ENCODE measurements around the gene KRTAP4-5. TPM values are rescaled to one million over a fixed set of nuclear protein-coding genes. Genes with fewer than 3 reads are reported as not detected.

The KRTAP4-5 gene
- polyA plus RNA-seq, 1 donor (not counting 4 experiments of a cell fraction or from before 2014, with no cell fraction given) = not detected

DNA sequence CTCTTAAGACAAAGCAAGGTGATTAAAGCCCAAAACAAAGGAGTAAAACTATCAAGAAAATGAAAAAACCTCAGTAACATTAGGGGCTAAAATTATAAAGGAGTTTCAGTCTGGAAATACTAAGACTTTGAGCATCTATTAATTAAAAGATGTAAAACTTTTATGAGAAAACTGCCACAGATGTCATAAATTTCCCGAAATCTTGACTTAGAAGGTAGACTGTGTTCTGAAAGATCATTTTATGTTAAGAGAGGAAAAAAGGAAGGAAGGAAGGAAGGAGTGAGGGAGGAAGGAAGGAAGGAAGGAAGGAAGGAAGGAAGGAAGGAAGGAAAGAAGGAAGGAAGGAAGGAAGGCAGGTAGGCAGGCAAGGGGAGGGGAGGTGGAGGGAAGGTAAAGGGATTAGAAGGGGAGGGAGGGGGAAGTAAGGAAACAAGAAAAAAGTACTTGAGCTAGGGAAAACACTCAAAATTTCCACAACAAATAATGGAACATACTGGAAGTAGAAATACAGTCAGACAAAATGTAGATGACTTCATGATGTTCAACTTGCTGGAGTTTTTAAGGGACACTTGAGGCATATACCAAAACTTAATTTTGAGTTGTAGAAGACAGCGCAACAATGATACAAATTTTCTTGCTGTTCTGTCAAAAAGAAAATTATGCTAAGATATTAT lies 2.0 kb downstream of the KRTAP4-5 start:
- Histone ChIP-seq H2AFZ (ENCODE audit: control insufficient read depth, low read length) (no peak overlapping the region), H3K27ac (ENCODE audit: control insufficient read depth, insufficient read depth, low read length) (no peak overlapping the region), H3K9ac (ENCODE audit: control insufficient read depth, extremely low read depth, insufficient read depth, low read length) (no peak overlapping the region), H3K4me1 (ENCODE audit: control insufficient read depth, extremely low read depth, insufficient read depth, low read length) (no peaks in the 10 kb centered on the region), H3K9me1 (ENCODE audit: control insufficient read depth, extremely low read depth, insufficient read depth, low read length) (no peaks in the 10 kb centered on the region), H3K4me3 (ENCODE audit: control insufficient read depth in 2 of 3, extremely low read depth in 1 of 3, insufficient read depth in 2 of 3, low read depth in 1 of 3, low read length in 3 of 3) (no peak overlapping the region), H3K9me3 (ENCODE audit: control insufficient read depth, low read depth, low read length) (peaks cover 3% of the 10 kb centered on the region), H3K27me3 (ENCODE audit: control insufficient read depth, extremely low read depth, insufficient read depth, low read length) (no peaks in the 10 kb centered on the region), H4K20me1 (ENCODE audit: control insufficient read depth, extremely low read depth, insufficient read depth, low read length) (no peaks in the 10 kb centered on the region), H3K79me2 (ENCODE audit: control insufficient read depth, insufficient read depth, low read length) (no peaks in the 10 kb centered on the region), H3K4me2 (ENCODE audit: control insufficient read depth, extremely low read depth, insufficient read depth, low read depth, low read length) (no peak overlapping the region), H3K36me3 (ENCODE audit: control insufficient read depth in 2 of 2, extremely low read depth in 1 of 2, insufficient read depth in 2 of 2, low read length in 2 of 2) (no peaks in the 10 kb centered on the region)
- FAIRE-seq (no peak), DNase-seq (ENCODE audit: low read depth, low spot score) (no peak)
- TF ChIP-seq, protein P1, sequence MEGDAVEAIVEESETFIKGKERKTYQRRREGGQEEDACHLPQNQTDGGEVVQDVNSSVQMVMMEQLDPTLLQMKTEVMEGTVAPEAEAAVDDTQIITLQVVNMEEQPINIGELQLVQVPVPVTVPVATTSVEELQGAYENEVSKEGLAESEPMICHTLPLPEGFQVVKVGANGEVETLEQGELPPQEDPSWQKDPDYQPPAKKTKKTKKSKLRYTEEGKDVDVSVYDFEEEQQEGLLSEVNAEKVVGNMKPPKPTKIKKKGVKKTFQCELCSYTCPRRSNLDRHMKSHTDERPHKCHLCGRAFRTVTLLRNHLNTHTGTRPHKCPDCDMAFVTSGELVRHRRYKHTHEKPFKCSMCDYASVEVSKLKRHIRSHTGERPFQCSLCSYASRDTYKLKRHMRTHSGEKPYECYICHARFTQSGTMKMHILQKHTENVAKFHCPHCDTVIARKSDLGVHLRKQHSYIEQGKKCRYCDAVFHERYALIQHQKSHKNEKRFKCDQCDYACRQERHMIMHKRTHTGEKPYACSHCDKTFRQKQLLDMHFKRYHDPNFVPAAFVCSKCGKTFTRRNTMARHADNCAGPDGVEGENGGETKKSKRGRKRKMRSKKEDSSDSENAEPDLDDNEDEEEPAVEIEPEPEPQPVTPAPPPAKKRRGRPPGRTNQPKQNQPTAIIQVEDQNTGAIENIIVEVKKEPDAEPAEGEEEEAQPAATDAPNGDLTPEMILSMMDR (optimal IDR thresholded peaks at IDR 0.05 in 1 of 3, IDR thresholded peaks at IDR 0.05 in 1 of 3, conservative IDR thresholded peaks at IDR 0.05 in 1 of 3; ENCODE audit: extremely low read depth in 1 of 3, insufficient read depth in 2 of 3, low read length in 3 of 3) = no peak
- TF ChIP-seq EZH2 (IDR thresholded peaks at IDR 0.05; ENCODE audit: low read length) = no peak
- dilution Hi-C loops (cut with MboI; ENCODE audit: extremely low pct_ligation_motif_present, low sequenced_read_pairs) = no loop called here

DNA sequence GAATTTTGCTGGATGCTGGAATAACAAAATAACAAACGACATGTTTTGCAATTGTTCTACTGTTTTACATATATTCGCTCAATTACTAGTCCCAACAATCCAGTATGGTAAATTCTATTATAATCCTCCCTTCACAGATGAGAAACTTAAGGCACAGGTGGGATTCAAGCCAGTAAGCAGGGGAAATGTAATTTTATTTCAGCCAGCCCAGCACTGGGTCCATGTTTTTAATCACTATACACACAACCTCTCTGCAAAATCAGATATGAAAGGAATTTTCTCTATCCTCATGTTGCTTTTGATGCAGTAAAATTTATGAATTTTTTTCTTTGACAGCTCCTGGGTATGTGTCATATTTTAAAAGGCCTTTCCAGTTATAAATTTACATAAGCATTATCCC lies 4.4 kb downstream of the KRTAP4-5 start:
- no peak overlapping the region for H3K4me3 ChIP-seq (ENCODE audit: control insufficient read depth in 2 of 3, extremely low read depth in 1 of 3, insufficient read depth in 2 of 3, low read depth in 1 of 3, low read length in 3 of 3)
- H3K79me2 ChIP-seq (ENCODE audit: control insufficient read depth, insufficient read depth, low read length) = no peaks in the 10 kb centered on the region
- H3K27ac ChIP-seq (ENCODE audit: control insufficient read depth, insufficient read depth, low read length) = no peak overlapping the region
- H3K4me1 ChIP-seq (ENCODE audit: control insufficient read depth, extremely low read depth, insufficient read depth, low read length) = peaks cover 8% of the 10 kb centered on the region
- H3K36me3 ChIP-seq (ENCODE audit: control insufficient read depth in 2 of 2, extremely low read depth in 1 of 2, insufficient read depth in 2 of 2, low read length in 2 of 2) = no peaks in the 10 kb centered on the region
- no peak for DNase-seq (ENCODE audit: low read depth, low spot score)
- H3K9me3 ChIP-seq (ENCODE audit: control insufficient read depth, low read depth, low read length) = peaks cover 5% of the 10 kb centered on the region
- dilution Hi-C loops (cut with MboI; ENCODE audit: extremely low pct_ligation_motif_present, low sequenced_read_pairs) = no loop called here
- H3K9ac ChIP-seq (ENCODE audit: control insufficient read depth, extremely low read depth, insufficient read depth, low read length) = no peak overlapping the region
- H3K4me2 ChIP-seq (ENCODE audit: control insufficient read depth, extremely low read depth, insufficient read depth, low read depth, low read length) = no peak overlapping the region
- no peaks in the 10 kb centered on the region for H3K9me1 ChIP-seq (ENCODE audit: control insufficient read depth, extremely low read depth, insufficient read depth, low read length)
- H4K20me1 ChIP-seq (ENCODE audit: control insufficient read depth, extremely low read depth, insufficient read depth, low read length) = no peaks in the 10 kb centered on the region
- TF ChIP-seq, protein P1 (optimal IDR thresholded peaks at IDR 0.05 in 1 of 3, IDR thresholded peaks at IDR 0.05 in 1 of 3, conservative IDR thresholded peaks at IDR 0.05 in 1 of 3; ENCODE audit: extremely low read depth in 1 of 3, insufficient read depth in 2 of 3, low read length in 3 of 3) = no peak
- no peak for TF ChIP-seq EZH2 (IDR thresholded peaks at IDR 0.05; ENCODE audit: low read length)
- FAIRE-seq = no peak
- H2AFZ ChIP-seq (ENCODE audit: control insufficient read depth, low read length) = no peak overlapping the region
- H3K27me3 ChIP-seq (ENCODE audit: control insufficient read depth, extremely low read depth, insufficient read depth, low read length) = no peaks in the 10 kb centered on the region
